GM21526 (cell line): ENCODE measurements around the gene CARS2.

Source experiments
- ATAC-seq: cut with Tn5 transposase; IDR thresholded peaks from one replicate; pipeline ENCODE4 v1.9.1; 2021; ENCODE audit warnings: moderate library complexity; ENCODE audit not compliant: unreplicated experiment, low FRiP score

Gene CARS2

DNA sequence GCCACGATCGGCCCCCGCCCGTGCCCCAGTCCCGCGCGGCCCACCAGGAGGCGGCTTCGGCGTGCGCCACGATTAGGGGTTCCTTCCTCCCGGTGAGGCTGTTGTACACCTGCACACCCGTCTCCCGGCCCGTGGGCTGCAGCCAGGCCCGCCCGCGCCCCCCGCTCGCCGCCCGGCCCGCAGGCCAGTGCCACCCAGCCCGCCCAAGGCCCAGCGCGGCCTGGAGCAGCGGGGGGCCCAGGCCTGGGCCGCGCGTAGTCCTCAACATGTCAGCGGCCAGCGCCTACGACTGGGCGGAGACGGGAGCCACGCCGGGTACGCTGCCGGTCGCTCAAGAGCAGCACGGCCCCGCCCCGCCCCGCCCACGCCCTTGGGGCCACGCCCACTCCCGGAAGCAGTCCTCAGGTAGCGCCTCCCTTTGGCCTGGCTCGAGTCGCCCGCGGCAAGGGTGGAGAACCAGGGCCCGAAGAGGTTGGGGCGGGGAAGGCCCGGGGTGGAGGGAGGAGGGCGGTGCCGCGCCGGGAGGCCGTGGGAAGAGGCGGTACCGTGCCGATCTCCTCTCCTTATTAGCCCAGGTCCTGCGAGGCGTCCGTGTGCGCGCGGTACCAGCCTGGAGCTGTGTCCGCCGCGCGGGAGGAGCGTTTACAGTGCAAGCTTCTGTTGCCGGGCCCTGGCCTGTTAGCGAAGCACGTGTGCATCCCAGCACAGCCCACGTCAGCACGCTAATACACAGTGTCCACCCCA lies at the start of gene CARS2:
TSS of gene CARS2 (minus strand) at position 291 of the 744 bp plus-strand sequence. CDS start at position 268, 23 bp downstream.
- peak; percentile 94 for ATAC-seq

GRCh38 chr13:110748271-110748670 lies 42.4 kb upstream of the CARS2 start:
- no peak for ATAC-seq

- ATAC-seq = no peak
These were observed 40.5 kb upstream of the CARS2 start for GRCh38 chr13:110746438-110746837.

- ATAC-seq = no peak
These were observed 37.8 kb upstream of the CARS2 start for GRCh38 chr13:110743687-110744086.

GRCh38 chr13:110737555-110737954 lies 31.6 kb upstream of the CARS2 start:
- ATAC-seq = no peak

GRCh38 chr13:110734561-110734960 lies 28.6 kb upstream of the CARS2 start:
- no peak for ATAC-seq

- no peak for ATAC-seq
These were observed 25.2 kb upstream of the CARS2 start for GRCh38 chr13:110731072-110731471.

DNA sequence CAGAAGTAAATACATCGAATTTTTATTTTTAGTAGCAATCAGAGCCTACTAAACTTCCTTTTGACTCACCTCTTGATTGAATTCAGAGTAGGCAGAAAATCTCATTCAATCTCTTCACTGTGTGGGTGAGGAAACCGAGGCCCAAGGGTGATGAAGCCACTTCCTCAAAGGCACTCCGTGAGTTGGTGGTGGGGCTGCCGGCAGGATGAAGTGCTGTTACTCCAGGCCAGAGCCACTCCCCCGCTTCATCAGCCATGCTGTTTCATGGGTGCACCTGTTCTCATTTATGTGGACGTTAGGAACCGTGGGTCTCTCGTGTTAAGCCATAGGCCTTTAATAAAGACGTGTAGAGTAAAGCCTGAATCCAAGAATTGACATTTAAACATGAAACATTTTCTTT lies 20.8 kb upstream of the CARS2 start:
- peak; percentile 80 for ATAC-seq

DNA sequence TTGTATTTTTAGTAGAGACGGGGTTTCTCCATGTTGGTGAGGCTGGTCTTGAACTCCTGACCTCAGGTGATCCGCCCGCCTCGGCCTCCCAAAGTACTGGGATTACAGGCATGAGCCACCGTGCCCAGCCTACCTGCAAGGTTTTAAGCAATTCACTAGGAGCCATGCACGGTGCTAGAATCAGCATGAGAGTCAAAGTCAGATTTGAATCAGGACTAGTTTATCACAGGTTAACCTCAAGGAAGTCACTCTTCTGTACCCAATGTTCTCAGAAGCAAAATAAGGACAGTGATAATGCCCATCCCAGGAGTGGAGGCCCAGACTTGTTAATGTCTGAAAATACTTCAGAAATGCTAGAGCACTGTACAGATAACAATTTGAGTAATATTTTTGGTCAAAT lies 20.2 kb upstream of the CARS2 start:
- peak; percentile 8 for ATAC-seq

DNA sequence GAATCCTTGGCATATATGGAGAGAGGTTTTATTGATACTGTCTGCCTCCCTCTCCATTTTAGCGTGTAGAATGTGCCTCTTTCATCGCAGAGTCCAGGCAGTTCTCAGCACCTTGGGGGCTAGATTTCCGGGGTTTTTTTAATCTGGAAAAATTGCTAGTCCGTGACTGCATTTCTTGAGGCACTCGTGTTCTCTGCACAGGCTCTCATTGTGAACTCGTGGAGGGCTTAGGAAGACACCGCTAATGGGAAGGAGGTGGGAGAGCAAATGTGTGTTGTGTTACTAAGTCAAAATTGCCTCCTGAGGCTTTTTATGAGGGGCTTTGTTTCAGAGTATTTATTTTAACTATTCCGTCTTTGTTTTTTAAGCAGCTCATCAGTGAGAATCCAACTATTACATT lies 17.7 kb upstream of the CARS2 start:
- ATAC-seq = no peak

GRCh38 chr13:110722971-110723370 lies 17.1 kb upstream of the CARS2 start:
- no peak for ATAC-seq

DNA sequence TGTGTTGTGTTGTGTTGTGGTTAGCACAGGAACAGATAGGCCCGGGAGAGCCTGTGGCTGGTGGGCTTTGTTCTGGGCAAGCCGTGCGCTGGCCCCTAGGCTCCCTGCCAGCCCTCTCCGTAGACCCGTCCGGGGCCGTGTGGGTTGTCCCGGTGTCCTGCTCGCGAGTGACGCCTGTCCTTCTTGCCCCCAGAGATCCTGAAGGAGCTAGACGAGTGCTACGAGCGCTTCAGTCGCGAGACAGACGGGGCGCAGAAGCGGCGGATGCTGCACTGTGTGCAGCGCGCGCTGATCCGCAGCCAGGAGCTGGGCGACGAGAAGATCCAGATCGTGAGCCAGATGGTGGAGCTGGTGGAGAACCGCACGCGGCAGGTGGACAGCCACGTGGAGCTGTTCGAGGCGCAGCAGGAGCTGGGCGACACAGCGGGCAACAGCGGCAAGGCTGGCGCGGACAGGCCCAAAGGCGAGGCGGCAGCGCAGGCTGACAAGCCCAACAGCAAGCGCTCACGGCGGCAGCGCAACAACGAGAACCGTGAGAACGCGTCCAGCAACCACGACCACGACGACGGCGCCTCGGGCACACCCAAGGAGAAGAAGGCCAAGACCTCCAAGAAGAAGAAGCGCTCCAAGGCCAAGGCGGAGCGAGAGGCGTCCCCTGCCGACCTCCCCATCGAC lies 13.3 kb upstream of the CARS2 start:
- no peak for ATAC-seq

GRCh38 chr13:110716247-110716515 lies 10.3 kb upstream of the CARS2 start:
- no peak for ATAC-seq

- ATAC-seq = peak; percentile 54
These were observed 9.7 kb upstream of the CARS2 start for GRCh38 chr13:110715395-110716246.

DNA sequence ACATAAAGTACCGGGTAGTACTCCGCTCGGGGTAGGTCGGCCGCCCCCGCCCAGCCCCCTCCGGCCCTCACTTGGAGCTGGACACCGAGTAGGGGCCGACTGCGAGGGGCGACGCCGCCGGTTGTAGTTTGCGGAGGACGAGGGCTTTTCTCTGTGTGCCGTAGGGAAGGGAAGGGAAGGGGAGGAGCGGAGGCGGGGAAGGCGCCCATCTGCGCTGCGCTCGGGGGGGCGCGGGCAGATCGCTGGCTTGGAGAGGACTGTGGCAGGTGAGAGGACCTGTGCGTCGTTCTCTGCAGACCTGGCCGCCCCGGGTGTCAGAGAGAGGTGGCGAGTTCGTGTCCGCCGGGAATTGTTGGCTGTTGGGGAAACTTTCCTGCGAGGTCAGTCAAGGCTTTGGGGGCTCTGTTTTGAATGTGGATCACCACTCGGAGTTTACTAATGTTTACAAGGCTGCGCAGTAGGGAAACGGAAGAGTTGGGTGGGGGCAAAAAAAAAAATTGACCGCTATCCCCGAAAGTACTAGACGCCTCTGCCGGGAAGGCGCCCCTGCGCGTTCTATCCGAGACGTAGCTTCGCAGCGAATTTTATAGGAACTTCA lies 9.0 kb upstream of the CARS2 start:
- ATAC-seq = no peak

DNA sequence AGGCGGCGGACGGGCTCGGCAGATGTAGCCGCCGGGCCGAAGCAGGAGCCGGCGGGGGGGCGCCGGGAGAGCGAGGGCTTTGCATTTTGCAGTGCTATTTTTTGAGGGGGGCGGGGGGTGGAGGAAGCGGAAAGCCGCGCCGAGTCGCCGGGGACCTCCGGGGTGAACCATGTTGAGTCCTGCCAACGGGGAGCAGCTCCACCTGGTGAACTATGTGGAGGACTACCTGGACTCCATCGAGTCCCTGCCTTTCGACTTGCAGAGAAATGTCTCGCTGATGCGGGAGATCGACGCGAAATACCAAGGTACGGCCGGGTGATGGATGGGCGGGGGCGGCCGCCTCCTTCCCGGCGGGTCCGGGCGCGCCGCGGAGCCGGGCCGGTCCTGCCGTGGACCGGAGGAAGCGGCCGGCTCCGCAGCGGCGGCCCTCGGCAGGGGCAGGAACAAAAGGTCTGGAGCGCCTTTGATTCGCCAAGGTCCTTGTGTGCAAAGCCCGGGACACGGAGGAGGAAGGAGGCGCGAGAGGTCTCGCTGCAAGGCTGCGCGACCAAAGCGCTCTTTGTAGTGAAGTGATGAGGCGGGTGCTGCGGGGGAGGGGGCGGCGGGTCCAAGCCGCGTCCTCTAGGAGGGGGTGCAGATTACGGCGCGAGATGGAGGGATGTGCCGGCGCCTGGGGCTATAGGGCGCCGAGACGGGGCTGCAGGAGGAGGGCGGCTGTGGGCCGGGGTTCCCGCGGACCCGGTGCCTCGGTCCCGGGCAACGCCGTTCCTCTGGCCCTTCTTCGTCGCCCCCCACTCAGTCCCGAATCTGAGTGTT lies 8.3 kb upstream of the CARS2 start:
- no peak for ATAC-seq

DNA sequence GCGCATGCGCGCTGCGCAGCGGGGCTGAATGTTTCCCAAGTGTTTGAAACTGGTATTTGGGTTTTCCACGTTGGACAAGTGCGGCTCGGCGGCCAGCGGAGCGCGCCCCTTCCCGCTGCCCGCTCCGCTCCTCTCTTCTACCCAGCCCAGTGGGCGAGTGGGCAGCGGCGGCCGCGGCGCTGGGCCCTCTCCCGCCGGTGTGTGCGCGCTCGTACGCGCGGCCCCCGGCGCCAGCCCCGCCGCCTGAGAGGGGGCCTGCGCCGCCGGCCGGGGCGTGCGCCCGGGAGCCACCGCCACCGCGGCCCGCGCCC lies 7.7 kb upstream of the CARS2 start, which contains the start of gene ING1:
TSS of gene ING1 (plus strand) at position 59 of the 311 bp plus-strand sequence. CDS start 450 bp downstream, outside the sequence.
- no peak for ATAC-seq

- peak; percentile 50 for ATAC-seq
These were observed 7.1 kb upstream of the CARS2 start for GRCh38 chr13:110712849-110713641.

DNA sequence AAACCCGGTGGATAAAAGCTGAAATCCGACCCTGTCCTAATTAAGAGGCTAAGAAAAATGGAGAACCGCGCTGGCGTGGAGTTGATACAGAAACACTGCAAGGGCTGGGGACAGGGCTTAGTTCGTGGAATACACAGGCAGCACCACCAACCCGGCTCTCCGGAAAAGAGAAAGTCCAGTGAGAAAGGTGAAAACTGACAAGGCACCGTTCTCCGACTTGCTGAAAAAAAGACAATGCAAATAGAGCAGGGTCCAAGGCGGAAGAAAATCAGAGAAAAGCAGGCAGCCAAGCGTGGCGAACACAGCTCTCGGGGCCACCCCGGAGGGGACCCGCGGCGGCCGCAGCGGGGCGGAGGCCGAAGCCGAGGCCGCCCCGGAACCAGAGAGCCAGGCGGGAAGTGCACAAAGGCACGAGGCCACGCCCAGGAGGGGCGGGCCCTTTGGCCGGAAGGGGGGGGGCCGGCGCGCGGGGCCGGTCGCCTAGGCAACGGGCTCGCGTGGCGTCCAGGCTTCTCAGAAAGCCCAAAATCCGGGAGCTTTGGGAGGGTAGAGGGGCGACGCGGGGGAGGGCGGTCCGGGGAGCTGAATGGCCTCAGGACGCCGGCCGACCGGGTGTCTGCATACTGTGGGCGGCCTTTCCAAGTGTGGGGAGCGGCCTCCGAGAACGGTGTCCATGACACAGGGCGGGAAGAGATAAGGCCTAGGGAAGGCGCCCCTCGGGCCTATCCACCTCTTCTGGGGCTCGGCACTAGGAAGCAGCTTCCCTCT lies 6.3 kb upstream of the CARS2 start:
- ATAC-seq = peak; percentile 28
